H1 (cell line): ENCODE measurements around the gene ADPRHL1. TPM values are rescaled to one million over a fixed set of nuclear protein-coding genes. Genes with fewer than 3 reads are reported as not detected.

Experiments
- CTCF ChIA-PET: fragments of 300-600 bp; sonication (Branson Sonifier 250); formaldehyde crosslinking; loops from one replicate; lab custom pipeline; 2021; ENCODE audit not compliant: partially characterized antibody; lab: Charles Lee
- POLR2A ChIA-PET: fragments of 300-600 bp; sonication (Branson Sonifier 250); formaldehyde crosslinking; loops from one replicate; lab custom pipeline; 2021; ENCODE audit warnings: inconsistent platforms; ENCODE audit not compliant: partially characterized antibody; lab: Charles Lee
- DNase-seq, 2 experiments: peaks; one replicate each; pipeline versions ENCODE4 v3.0.0 to v3.0.0-alpha.2; 2010 to 2022; ENCODE audit warnings: low spot score in 2 of 2, low read depth in 1 of 2, mixed read lengths in 1 of 2
- FAIRE-seq: peaks from 2 replicates; lab custom pipeline; 2011; peaks lifted over from hg19 to GRCh38; lab: Jason Lieb, UNC
- H2AFZ ChIP-seq: 2 replicates; pipeline ENCODE4 v1.8.1; 2012; ENCODE audit warnings: low read length, inconsistent platforms
- H2AK5ac ChIP-seq: 2 replicates; pipeline ENCODE4 v1.6.1; 2013; ENCODE audit warnings: low read depth, low read length
- H2BK120ac ChIP-seq: replicated peaks from 2 replicates; pipeline ENCODE3; 2013; ENCODE audit warnings: low read depth, low read length, inconsistent platforms
- H2BK12ac ChIP-seq: 2 replicates; pipeline ENCODE4 v1.6.1; 2013; ENCODE audit warnings: low read depth, low read length
- H2BK15ac ChIP-seq: 2 replicates; pipeline ENCODE4 v1.6.1; 2013; ENCODE audit warnings: low read length
- H2BK20ac ChIP-seq: 2 replicates; pipeline ENCODE4 v1.6.1; 2013; ENCODE audit warnings: low read length
- H2BK5ac ChIP-seq: 2 replicates; pipeline ENCODE4 v1.6.1; 2013; ENCODE audit warnings: low read depth, low read length
- H3K14ac ChIP-seq: 2 replicates; pipeline ENCODE4 v1.6.1; 2013; ENCODE audit warnings: inconsistent platforms; ENCODE audit not compliant: insufficient read length
- H3K18ac ChIP-seq: 2 replicates; pipeline ENCODE4 v1.6.1; 2013; ENCODE audit warnings: low read length; ENCODE audit errors: extremely low read depth
- H3K23ac ChIP-seq: 2 replicates; pipeline ENCODE4 v1.6.1; 2013; ENCODE audit warnings: inconsistent platforms; ENCODE audit not compliant: insufficient read length
- H3K23me2 ChIP-seq: 2 replicates; pipeline ENCODE4 v1.6.1; 2013; ENCODE audit warnings: low read depth, low read length
- H3K27ac ChIP-seq: 2 replicates; pipeline ENCODE4 v1.6.1; 2011; ENCODE audit warnings: low read depth, low read length, inconsistent platforms
- H3K27me3 ChIP-seq, 4 experiments: replicated peaks in 1 of 4; 1 replicate in 1 of 4; 2 replicates in 3 of 4; pipeline versions ENCODE4 v1.6.1 to v1.8.1; 2011 to 2013; ENCODE audit warnings: low read length in 3 of 4, mild to moderate bottlenecking in 3 of 4, inconsistent platforms in 2 of 4, mixed read lengths in 2 of 4, moderate library complexity in 1 of 4; ENCODE audit not compliant: control insufficient read depth in 3 of 4, insufficient read depth in 3 of 4; ENCODE audit errors: extremely low read depth in 1 of 4
- H3K36me3 ChIP-seq, 4 experiments: 2 replicates each; pipeline versions ENCODE4 v1.6.1 to v1.8.1; 2011 to 2013; ENCODE audit warnings: mild to moderate bottlenecking in 4 of 4, low read length in 3 of 4, moderate library complexity in 2 of 4, control low read depth in 1 of 4, inconsistent platforms in 1 of 4; ENCODE audit not compliant: insufficient read depth in 4 of 4, control insufficient read depth in 2 of 4
- H3K4ac ChIP-seq: replicated peaks from 2 replicates; pipeline ENCODE3; 2013; ENCODE audit warnings: low read length, low read depth, mixed read lengths, inconsistent platforms; ENCODE audit not compliant: insufficient read length
- H3K4me1 ChIP-seq, 4 experiments: replicated peaks in 1 of 4; 1 replicate in 1 of 4; 2 replicates in 3 of 4; pipeline versions ENCODE4 v1.6.1 to v1.8.1; 2011 to 2013; ENCODE audit warnings: low read length in 3 of 4, inconsistent platforms in 2 of 4, mixed read lengths in 1 of 4; ENCODE audit not compliant: insufficient read depth in 4 of 4, control insufficient read depth in 3 of 4
- H3K4me2 ChIP-seq, 2 experiments: 2 replicates each; pipeline versions ENCODE4 v1.6.1 to v1.8.1; 2011 to 2013; ENCODE audit warnings: low read depth in 2 of 2, low read length in 2 of 2, control low read depth in 1 of 2, inconsistent platforms in 1 of 2, mild to moderate bottlenecking in 1 of 2; ENCODE audit not compliant: insufficient read depth in 1 of 2
- H3K4me3 ChIP-seq, 4 experiments: fragments of 200-600, 300-600 bp in 1 of 4; sonication (generic), shearing (Covaris generic), sonication (Bioruptor Twin) in 1 of 4; 2 replicates each; pipeline versions ENCODE4 v1.5.1 to v1.8.1; 2011 to 2016; ENCODE audit warnings: low read length in 4 of 4, low read depth in 3 of 4, control low read depth in 2 of 4, inconsistent platforms in 2 of 4, mild to moderate bottlenecking in 2 of 4, mixed read lengths in 1 of 4, moderate library complexity in 1 of 4; ENCODE audit not compliant: insufficient read depth in 2 of 4; ENCODE audit errors: extremely low read depth in 1 of 4
- H3K56ac ChIP-seq: replicated peaks from 2 replicates; pipeline ENCODE3; 2013; ENCODE audit warnings: low read depth, mild to moderate bottlenecking, mixed read lengths, low read length, inconsistent platforms; ENCODE audit not compliant: insufficient read length
- H3K79me1 ChIP-seq: 2 replicates; pipeline ENCODE4 v1.6.1; 2013; ENCODE audit warnings: low read depth, low read length, control low read depth
- H3K79me2 ChIP-seq, 2 experiments: 2 replicates each; pipeline versions ENCODE4 v1.6.1 to v1.8.1; 2012 to 2013; ENCODE audit warnings: low read length in 2 of 2, mild to moderate bottlenecking in 2 of 2, inconsistent platforms in 1 of 2; ENCODE audit not compliant: insufficient read depth in 2 of 2, control insufficient read depth in 1 of 2
- H3K9ac ChIP-seq, 4 experiments: replicated peaks in 1 of 4; 1 replicate in 1 of 4; 2 replicates in 3 of 4; pipeline versions ENCODE4 v1.6.1 to v1.8.1; 2011 to 2013; ENCODE audit warnings: low read depth in 3 of 4, low read length in 3 of 4, control low read depth in 2 of 4, mild to moderate bottlenecking in 2 of 4, moderate library complexity in 2 of 4, inconsistent platforms in 1 of 4; ENCODE audit errors: extremely low read depth in 1 of 4
- H3K9me3 ChIP-seq, 2 experiments: 2 replicates each; pipeline versions ENCODE4 v1.6.1 to v1.8.1; 2012 to 2013; ENCODE audit warnings: mild to moderate bottlenecking in 2 of 2, moderate library complexity in 2 of 2, control low read depth in 1 of 2, inconsistent platforms in 1 of 2, low read depth in 1 of 2, low read length in 1 of 2, mixed read lengths in 1 of 2; ENCODE audit not compliant: insufficient read depth in 2 of 2
- H4K20me1 ChIP-seq, 2 experiments: replicated peaks in 1 of 2; 2 replicates each; pipeline versions ENCODE3 to v1.8.1; 2011 to 2013; ENCODE audit warnings: inconsistent platforms in 2 of 2, low read length in 2 of 2, mild to moderate bottlenecking in 1 of 2; ENCODE audit not compliant: insufficient read depth in 2 of 2, control insufficient read depth in 1 of 2
- H4K5ac ChIP-seq: 2 replicates; pipeline ENCODE4 v1.6.1; 2013; ENCODE audit warnings: low read length, low read depth, mixed read lengths, inconsistent platforms; ENCODE audit not compliant: insufficient read length
- H4K8ac ChIP-seq: 2 replicates; pipeline ENCODE4 v1.8.0; 2013; ENCODE audit warnings: mild to moderate bottlenecking, moderate library complexity, low read length, inconsistent platforms; ENCODE audit not compliant: insufficient read depth; ENCODE audit errors: extremely low read depth
- H4K91ac ChIP-seq: replicated peaks from 2 replicates; pipeline ENCODE3; 2013; ENCODE audit warnings: low read length, mixed read lengths, inconsistent platforms; ENCODE audit not compliant: insufficient read length
- ASH2L ChIP-seq: fragments of 200-600, 300-600 bp; sonication (generic); IDR thresholded peaks from one replicate; pipeline ENCODE4 v1.7.1; 2017; ENCODE audit warnings: low read length
- CBX5 ChIP-seq: fragments of 300-800, 300-1000 bp; sonication (generic); IDR thresholded peaks from 2 replicates; pipeline ENCODE4 v1.7.1; 2016; ENCODE audit warnings: antibody characterized with exemption, low read length, low read depth
- CHD2 ChIP-seq: IDR thresholded peaks from 2 replicates; pipeline ENCODE4 v1.6.1; 2012; ENCODE audit warnings: low read length, improper control_type of control experiment
- JUN ChIP-seq: IDR thresholded peaks from 2 replicates; pipeline ENCODE4 v1.6.1; 2011; ENCODE audit warnings: low read depth, mild to moderate bottlenecking, improper control_type of control experiment, low read length
- NANOG ChIP-seq: IDR thresholded peaks from 2 replicates; pipeline ENCODE4 v1.6.1; 2011; ENCODE audit warnings: low read length, low read depth, mild to moderate bottlenecking, inconsistent platforms; ENCODE audit not compliant: insufficient read depth, poor library complexity, severe bottlenecking
- POLR2A ChIP-seq, 2 experiments: IDR thresholded peaks; 1 replicate in 1 of 2; 2 replicates in 1 of 2; pipeline ENCODE4 v1.6.1; 2011; ENCODE audit warnings: low read depth in 2 of 2, low read length in 2 of 2, mild to moderate bottlenecking in 2 of 2; ENCODE audit errors: control extremely low read depth in 1 of 2
- POLR2AphosphoS5 ChIP-seq: IDR thresholded peaks from 2 replicates; pipeline ENCODE4 v1.6.1; 2011; ENCODE audit warnings: low read depth, low read length
- RBBP5 ChIP-seq: IDR thresholded peaks from 2 replicates; pipeline ENCODE4 v1.7.1; 2012; ENCODE audit warnings: low read depth, mild to moderate bottlenecking, inconsistent platforms, low read length, moderate library complexity, borderline replicate concordance
- RXRA ChIP-seq: IDR thresholded peaks from 2 replicates; pipeline ENCODE4 v1.6.1; 2011; ENCODE audit warnings: low read depth, mild to moderate bottlenecking, low read length, moderate library complexity; ENCODE audit not compliant: insufficient read depth
- SIN3A ChIP-seq, 2 experiments: IDR thresholded peaks in 1 of 2; conservative IDR thresholded peaks in 1 of 2; 2 replicates each; pipeline ENCODE4 v1.6.1; 2011 to 2012; ENCODE audit warnings: low read length in 2 of 2, improper control_type of control experiment in 1 of 2, low read depth in 1 of 2, mild to moderate bottlenecking in 1 of 2
- SIRT6 ChIP-seq: IDR thresholded peaks from one replicate; pipeline ENCODE4 v1.7.1; 2012; ENCODE audit warnings: low read length, inconsistent platforms
- SRF ChIP-seq: IDR thresholded peaks from 2 replicates; pipeline ENCODE4 v1.6.1; 2011; ENCODE audit warnings: mild to moderate bottlenecking, low read depth, low read length, moderate library complexity
- TAF7 ChIP-seq: optimal IDR thresholded peaks from 2 replicates; pipeline ENCODE3; 2011; ENCODE audit warnings: low read depth, mild to moderate bottlenecking, inconsistent platforms, low read length, moderate library complexity, borderline replicate concordance
- WGBS, 2 experiments: shearing (Covaris generic) in 1 of 2; methylation state at CpG; one replicate each; pipeline versions ENCODE4 v1.1.6 to v1.1.7; 2013 to 2015; ENCODE audit warnings: low lambda C conversion rate in 2 of 2, mixed read lengths in 2 of 2, inconsistent platforms in 1 of 2, low coverage in 1 of 2, missing lambda C conversion rate in 1 of 2; ENCODE audit not compliant: insufficient replicate concordance in 2 of 2, insufficient coverage in 1 of 2, insufficient read length in 1 of 2; ENCODE audit errors: extremely low coverage in 1 of 2, missing lambda C conversion rate in 1 of 2; 5-methylcytosine and 5-hydroxymethylcytosine counted together
- polyA plus RNA-seq, 7 experiments: library from polyadenylated mRNA; depleted of rRNA in 3 of 7; stranded (reverse) in 5 of 7; unstranded in 2 of 7; fragments of >200 nt in 5 of 7; fragments of 200-250 nt in 2 of 7; gene quantifications; 1 replicate in 5 of 7; 2 replicates in 1 of 7; 4 replicates in 1 of 7; pipeline versions ENCODE4 v1.2.1 to v1.2.3, GENCODE V29; 2011 to 2013; ENCODE audit warnings: missing spikeins in 2 of 7, mixed read lengths in 2 of 7
- total RNA-seq: library from RNA; stranded (reverse); fragmentation: NEBNext Ultra II Directional; extraction: Animal tissue kit (Norgen Biotek cat#: 25700); gene quantifications from 2 replicates; pipeline ENCODE4 v1.2.1, GENCODE V29; 2021
- TF ChIP-seq, protein P1 (sequence below): IDR thresholded peaks from 2 replicates; pipeline ENCODE4 v1.6.1; 2011; ENCODE audit warnings: low read length, improper control_type of control experiment

ADPRHL1 gene
- total and polyA plus RNA-seq, 2 of the 8 experiments (the other 6 are each of a cell fraction or from before 2014, with no cell fraction given): 0.74 to 1.7 TPM

DNA sequence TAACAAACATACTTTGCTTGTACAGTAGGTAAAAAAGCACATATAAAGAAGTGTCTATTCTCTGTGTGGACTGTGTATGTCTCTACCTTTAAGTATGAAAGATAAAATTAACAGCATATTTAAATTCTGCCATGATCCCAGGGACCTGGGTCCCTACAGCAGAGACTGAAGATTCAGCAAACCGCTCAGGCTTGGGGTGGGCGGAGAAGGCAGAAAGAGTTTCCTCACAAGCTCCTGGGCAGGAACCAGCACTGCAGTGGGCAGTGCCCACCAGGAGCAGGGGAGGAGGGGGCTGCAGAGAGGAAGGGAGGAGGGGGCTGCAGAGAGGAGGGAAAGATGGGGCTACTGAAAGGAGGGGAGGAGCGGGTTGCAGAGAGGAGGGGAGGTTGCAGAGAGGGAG, 44.7 kb downstream of the ADPRHL1 start:
- Histone ChIP-seq H3K4ac (no peak overlapping the region), H2BK12ac (no peak overlapping the region), H4K20me1 (no peaks in the 10 kb centered on the region), H4K8ac (no peak overlapping the region), H3K4me2 (no peak overlapping the region), H2BK15ac (no peak overlapping the region), H3K9ac (no peak overlapping the region), H3K23ac (no peak overlapping the region), H3K27ac (no peak overlapping the region), H3K9me3 (no peaks in the 10 kb centered on the region; a peak in 1 of 4 replicates), H2BK120ac (no peak overlapping the region), H3K79me1 (no peaks in the 10 kb centered on the region), H3K14ac (no peak overlapping the region), H3K4me3 (no peak overlapping the region), H4K91ac (no peak overlapping the region), H2BK20ac (no peak overlapping the region), H3K56ac (no peak overlapping the region), H3K4me1 (peaks cover 0 to 4% (median 0%) of the 10 kb centered on the region in 4 experiments; a peak in 1 of 7 replicates), H2BK5ac (no peak overlapping the region), H2AFZ (no peak overlapping the region), H3K23me2 (no peaks in the 10 kb centered on the region), H4K5ac (no peak overlapping the region), H3K27me3 (no peaks in the 10 kb centered on the region), H3K79me2 (no peaks in the 10 kb centered on the region), H2AK5ac (no peak overlapping the region), H3K36me3 (no peaks in the 10 kb centered on the region), H3K18ac (no peak overlapping the region)
- DNase-seq (no peak), FAIRE-seq (no peak)
- ChIA-PET POLR2A (interaction anchor here (1.2 kb wide), 1 partner anchor 199 kb away, joined by 3 read pairs; the partner anchor contains the start of gene CUL4A), CTCF (interaction anchor here (0.6 to 1.6 kb wide), 5 partner anchors 14 to 59 kb away, joined by 3 to 4 read pairs (median 3); no protein-coding TSS in a partner anchor)
- WGBS, 2 experiments: 81% methylated on average over 2 of the region's 3 CpGs; no CpG with 5 or more reads in 1 of the 2 experiments
- TF ChIP-seq CHD2 (no peak), RXRA (no peak), SIRT6 (no peak), NANOG (no peak), RBBP5 (no peak), ASH2L (no peak), POLR2A (IDR thresholded peaks at IDR 0.05; ENCODE audit: control extremely low read depth in 1 of 2, low read depth in 2 of 2, low read length in 2 of 2) (no peak), SIN3A (conservative IDR thresholded peaks at IDR 0.05 in 1 of 2, IDR thresholded peaks at IDR 0.05 in 1 of 2; ENCODE audit: low read depth in 1 of 2, low read length in 2 of 2) (no peak), JUN (no peak), POLR2AphosphoS5 (no peak), SRF (no peak), TAF7 (no peak), CBX5 (no peak)
- TF ChIP-seq, protein P1, sequence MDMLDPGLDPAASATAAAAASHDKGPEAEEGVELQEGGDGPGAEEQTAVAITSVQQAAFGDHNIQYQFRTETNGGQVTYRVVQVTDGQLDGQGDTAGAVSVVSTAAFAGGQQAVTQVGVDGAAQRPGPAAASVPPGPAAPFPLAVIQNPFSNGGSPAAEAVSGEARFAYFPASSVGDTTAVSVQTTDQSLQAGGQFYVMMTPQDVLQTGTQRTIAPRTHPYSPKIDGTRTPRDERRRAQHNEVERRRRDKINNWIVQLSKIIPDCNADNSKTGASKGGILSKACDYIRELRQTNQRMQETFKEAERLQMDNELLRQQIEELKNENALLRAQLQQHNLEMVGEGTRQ: no peak
